ENCODE measurements around the gene RLF. TPM values are rescaled to one million over a fixed set of nuclear protein-coding genes. Genes with fewer than 3 reads are reported as not detected.
A peak's percentile ranks its signal among the peaks of the same experiment; 100 is the strongest.

RLF gene
- polyA plus RNA-seq, 1 donor (not counting 4 experiments of a cell fraction or from before 2014, with no cell fraction given): 10.7 TPM

DNA sequence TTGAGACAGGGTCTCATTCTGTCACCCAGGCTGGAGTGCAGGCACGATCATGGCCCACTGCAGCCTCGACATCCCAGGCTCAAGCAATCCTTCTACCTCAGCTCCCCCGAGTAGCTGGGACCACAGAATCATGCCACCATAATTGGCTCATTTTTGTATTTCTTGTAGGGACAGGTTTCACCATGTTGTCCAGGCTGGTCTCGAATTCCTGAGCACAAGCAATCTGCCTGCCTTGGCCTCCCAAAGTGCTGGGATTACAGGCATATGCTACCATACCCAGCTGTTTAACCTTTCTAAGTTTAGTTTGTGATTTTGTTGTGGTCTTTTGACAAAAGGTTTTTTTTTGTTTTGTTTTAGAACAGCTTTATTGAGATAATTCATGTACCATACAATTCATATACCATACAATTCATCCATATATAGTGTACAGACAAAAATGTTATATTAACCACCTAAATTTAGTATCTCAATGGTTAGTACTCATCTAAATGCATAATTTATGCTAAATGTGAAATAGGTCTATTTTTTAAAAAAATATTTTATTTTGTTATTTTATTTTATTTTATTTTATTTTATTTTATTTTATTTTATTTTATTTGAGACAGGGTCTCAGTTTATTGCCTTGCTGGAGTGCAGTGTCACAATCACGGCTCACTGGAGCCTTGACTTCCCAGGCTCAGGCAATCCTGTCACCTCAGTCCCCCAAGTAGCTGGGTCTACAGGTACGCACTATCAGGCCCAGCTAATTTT, 105.8 kb downstream of the RLF start:
- FAIRE-seq: peak; percentile 85
- dilution Hi-C loops (cut with MboI; ENCODE audit: extremely low pct_ligation_motif_present, low sequenced_read_pairs): no loop called here
- peak overlapping the region; percentile 29 for H3K9ac ChIP-seq (ENCODE audit: control insufficient read depth, extremely low read depth, insufficient read depth, low read length)
- no peaks in the 10 kb centered on the region for H3K9me1 ChIP-seq (ENCODE audit: control insufficient read depth, extremely low read depth, insufficient read depth, low read length)
- peak overlapping the region; percentile 76 for H3K27ac ChIP-seq (ENCODE audit: control insufficient read depth, insufficient read depth, low read length)
- H3K4me1 ChIP-seq (ENCODE audit: control insufficient read depth, extremely low read depth, insufficient read depth, low read length): peaks cover 31% of the 10 kb centered on the region
- peaks cover 10 to 27% of the 10 kb centered on the region in 2 experiments for H3K36me3 ChIP-seq (ENCODE audit: control insufficient read depth in 2 of 2, extremely low read depth in 1 of 2, insufficient read depth in 2 of 2, low read length in 2 of 2)
- TF ChIP-seq, protein P1, sequence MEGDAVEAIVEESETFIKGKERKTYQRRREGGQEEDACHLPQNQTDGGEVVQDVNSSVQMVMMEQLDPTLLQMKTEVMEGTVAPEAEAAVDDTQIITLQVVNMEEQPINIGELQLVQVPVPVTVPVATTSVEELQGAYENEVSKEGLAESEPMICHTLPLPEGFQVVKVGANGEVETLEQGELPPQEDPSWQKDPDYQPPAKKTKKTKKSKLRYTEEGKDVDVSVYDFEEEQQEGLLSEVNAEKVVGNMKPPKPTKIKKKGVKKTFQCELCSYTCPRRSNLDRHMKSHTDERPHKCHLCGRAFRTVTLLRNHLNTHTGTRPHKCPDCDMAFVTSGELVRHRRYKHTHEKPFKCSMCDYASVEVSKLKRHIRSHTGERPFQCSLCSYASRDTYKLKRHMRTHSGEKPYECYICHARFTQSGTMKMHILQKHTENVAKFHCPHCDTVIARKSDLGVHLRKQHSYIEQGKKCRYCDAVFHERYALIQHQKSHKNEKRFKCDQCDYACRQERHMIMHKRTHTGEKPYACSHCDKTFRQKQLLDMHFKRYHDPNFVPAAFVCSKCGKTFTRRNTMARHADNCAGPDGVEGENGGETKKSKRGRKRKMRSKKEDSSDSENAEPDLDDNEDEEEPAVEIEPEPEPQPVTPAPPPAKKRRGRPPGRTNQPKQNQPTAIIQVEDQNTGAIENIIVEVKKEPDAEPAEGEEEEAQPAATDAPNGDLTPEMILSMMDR (optimal IDR thresholded peaks at IDR 0.05 in 1 of 3, IDR thresholded peaks at IDR 0.05 in 1 of 3, conservative IDR thresholded peaks at IDR 0.05 in 1 of 3; ENCODE audit: extremely low read depth in 1 of 3, insufficient read depth in 2 of 3, low read length in 3 of 3): no peak
- TF ChIP-seq EZH2 (IDR thresholded peaks at IDR 0.05; ENCODE audit: low read length): no peak
- peak overlapping the region; percentile 52 for H3K4me2 ChIP-seq (ENCODE audit: control insufficient read depth, extremely low read depth, insufficient read depth, low read depth, low read length)
- DNase-seq (ENCODE audit: low read depth, low spot score): no peak
- no peaks in the 10 kb centered on the region for H4K20me1 ChIP-seq (ENCODE audit: control insufficient read depth, extremely low read depth, insufficient read depth, low read length)
- no peak overlapping the region for H2AFZ ChIP-seq (ENCODE audit: control insufficient read depth, low read length)
- H3K27me3 ChIP-seq (ENCODE audit: control insufficient read depth, extremely low read depth, insufficient read depth, low read length): no peaks in the 10 kb centered on the region
- no peaks in the 10 kb centered on the region for H3K9me3 ChIP-seq (ENCODE audit: control insufficient read depth, low read depth, low read length)
- no peak overlapping the region for H3K4me3 ChIP-seq (ENCODE audit: control insufficient read depth in 2 of 3, extremely low read depth in 1 of 3, insufficient read depth in 2 of 3, low read depth in 1 of 3, low read length in 3 of 3)
- H3K79me2 ChIP-seq (ENCODE audit: control insufficient read depth, insufficient read depth, low read length): peaks cover 26% of the 10 kb centered on the region

GRCh38 chr1:40267767-40268187, 106.6 kb downstream of the RLF start:
- Histone ChIP-seq H3K27ac (ENCODE audit: control insufficient read depth, insufficient read depth, low read length) (peak overlapping the region; percentile 76), H3K79me2 (ENCODE audit: control insufficient read depth, insufficient read depth, low read length) (peaks cover 23% of the 10 kb centered on the region), H3K9ac (ENCODE audit: control insufficient read depth, extremely low read depth, insufficient read depth, low read length) (peak overlapping the region; percentile 29), H3K27me3 (ENCODE audit: control insufficient read depth, extremely low read depth, insufficient read depth, low read length) (no peaks in the 10 kb centered on the region), H4K20me1 (ENCODE audit: control insufficient read depth, extremely low read depth, insufficient read depth, low read length) (no peaks in the 10 kb centered on the region), H3K36me3 (ENCODE audit: control insufficient read depth in 2 of 2, extremely low read depth in 1 of 2, insufficient read depth in 2 of 2, low read length in 2 of 2) (peaks cover 8 to 28% of the 10 kb centered on the region in 2 experiments), H3K9me1 (ENCODE audit: control insufficient read depth, extremely low read depth, insufficient read depth, low read length) (no peaks in the 10 kb centered on the region), H2AFZ (ENCODE audit: control insufficient read depth, low read length) (no peak overlapping the region), H3K4me3 (ENCODE audit: control insufficient read depth in 2 of 3, extremely low read depth in 1 of 3, insufficient read depth in 2 of 3, low read depth in 1 of 3, low read length in 3 of 3) (no peak overlapping the region), H3K4me2 (ENCODE audit: control insufficient read depth, extremely low read depth, insufficient read depth, low read depth, low read length) (peak overlapping the region; percentile 51), H3K4me1 (ENCODE audit: control insufficient read depth, extremely low read depth, insufficient read depth, low read length) (peaks cover 31% of the 10 kb centered on the region), H3K9me3 (ENCODE audit: control insufficient read depth, low read depth, low read length) (no peaks in the 10 kb centered on the region)
- no peak for TF ChIP-seq EZH2 (IDR thresholded peaks at IDR 0.05; ENCODE audit: low read length)
- TF ChIP-seq, protein P1 (optimal IDR thresholded peaks at IDR 0.05 in 1 of 3, IDR thresholded peaks at IDR 0.05 in 1 of 3, conservative IDR thresholded peaks at IDR 0.05 in 1 of 3; ENCODE audit: extremely low read depth in 1 of 3, insufficient read depth in 2 of 3, low read length in 3 of 3): no peak
- dilution Hi-C loops (cut with MboI; ENCODE audit: extremely low pct_ligation_motif_present, low sequenced_read_pairs): no loop called here
- DNase-seq (ENCODE audit: low read depth, low spot score) (no peak), FAIRE-seq (peak; percentile 81)
